ENCODE data around the gene TSHZ2.
"Not testable (repeated sequence)": the region's sequence is repeated elsewhere in the genome, so short reads cannot be mapped to it uniquely, and the experiment has no call there.

TSHZ2 gene

DNA sequence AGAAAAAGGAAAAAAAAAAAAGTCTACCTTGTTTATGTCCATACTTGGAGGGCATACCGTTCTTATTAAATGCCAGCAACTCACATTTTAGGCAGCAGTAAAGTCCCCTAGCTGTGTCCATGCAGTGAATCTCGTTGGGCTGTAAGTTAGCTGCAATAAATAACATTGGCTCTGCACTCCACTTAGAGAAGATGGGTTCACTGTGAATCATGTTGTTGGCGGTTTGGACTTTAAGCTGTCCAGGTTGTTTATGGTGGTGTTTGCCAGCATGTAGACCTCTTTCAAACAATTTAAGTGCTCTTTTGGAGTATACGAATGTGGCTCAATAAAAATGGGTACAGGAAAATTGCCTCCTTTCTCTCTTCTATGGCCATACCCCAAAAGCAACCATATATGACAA is 494.1 kb downstream of the TSHZ2 start:
- no peak for DNase-seq (ENCODE audit: extremely low spot score)
- TF ChIP-seq PKNOX1 (IDR thresholded peaks at IDR 0.05) (no peak), BHLHE40 (IDR thresholded peaks at IDR 0.05; ENCODE audit: borderline replicate concordance) (no peak), CTBP1 (IDR thresholded peaks at IDR 0.05; ENCODE audit: borderline replicate concordance) (no peak), L3MBTL2 (conservative IDR thresholded peaks at IDR 0.05) (no peak), LEF1 (IDR thresholded peaks at IDR 0.05; ENCODE audit: borderline replicate concordance) (no peak), FOXM1 (IDR thresholded peaks at IDR 0.05; ENCODE audit: borderline replicate concordance) (no peak), NFRKB (IDR thresholded peaks at IDR 0.05) (no peak), FOXK2 (IDR thresholded peaks at IDR 0.05) (no peak), ZNF384 (IDR thresholded peaks at IDR 0.05) (no peak), SUZ12 (IDR thresholded peaks at IDR 0.05) (no peak), HDGF (IDR thresholded peaks at IDR 0.05; ENCODE audit: borderline replicate concordance) (no peak), ARNT (IDR thresholded peaks at IDR 0.05) (no peak), ELF4 (IDR thresholded peaks at IDR 0.05) (no peak), TARDBP (IDR thresholded peaks at IDR 0.05) (no peak), FOXA1 (IDR thresholded peaks at IDR 0.05) (no peak), SP1 (IDR thresholded peaks at IDR 0.05) (no peak)
- POLR2A ChIA-PET = no interaction called here
- CTCF ChIA-PET = no interaction called here

DNA sequence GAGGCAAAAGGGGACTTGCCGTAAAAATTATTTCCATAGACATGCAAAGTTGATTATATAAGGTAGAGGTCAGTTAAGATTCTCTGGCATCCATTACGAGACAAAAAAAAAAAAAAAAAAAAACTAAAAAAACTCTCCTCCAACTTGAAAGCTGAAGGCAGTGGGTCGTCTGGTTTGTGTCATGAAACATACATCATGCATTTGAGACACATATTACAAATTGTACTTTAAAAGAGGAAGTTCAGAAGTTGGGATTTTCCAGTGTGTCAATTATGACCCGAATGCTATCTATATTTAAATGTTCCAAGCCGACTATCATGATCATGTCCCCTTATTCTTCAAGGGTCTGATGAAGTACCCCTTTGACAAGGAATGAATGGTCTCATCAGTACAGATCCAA is 496.4 kb downstream of the TSHZ2 start:
- TF ChIP-seq ARNT (IDR thresholded peaks at IDR 0.05) = no peak
- TF ChIP-seq ZNF384 (IDR thresholded peaks at IDR 0.05) = no peak
- TF ChIP-seq BHLHE40 (IDR thresholded peaks at IDR 0.05; ENCODE audit: borderline replicate concordance) = no peak
- no peak for TF ChIP-seq NFRKB (IDR thresholded peaks at IDR 0.05)
- no peak for TF ChIP-seq FOXA1 (IDR thresholded peaks at IDR 0.05)
- TF ChIP-seq FOXK2 (IDR thresholded peaks at IDR 0.05) = no peak
- TF ChIP-seq TARDBP (IDR thresholded peaks at IDR 0.05) = no peak
- TF ChIP-seq HDGF (IDR thresholded peaks at IDR 0.05; ENCODE audit: borderline replicate concordance) = no peak
- no peak for TF ChIP-seq L3MBTL2 (conservative IDR thresholded peaks at IDR 0.05)
- no peak for TF ChIP-seq LEF1 (IDR thresholded peaks at IDR 0.05; ENCODE audit: borderline replicate concordance)
- TF ChIP-seq CTBP1 (IDR thresholded peaks at IDR 0.05; ENCODE audit: borderline replicate concordance) = no peak
- TF ChIP-seq PKNOX1 (IDR thresholded peaks at IDR 0.05) = no peak
- TF ChIP-seq FOXM1 (IDR thresholded peaks at IDR 0.05; ENCODE audit: borderline replicate concordance) = no peak
- no peak for DNase-seq (ENCODE audit: extremely low spot score)
- ChIA-PET POLR2A (no interaction called here), CTCF (no interaction called here)

DNA sequence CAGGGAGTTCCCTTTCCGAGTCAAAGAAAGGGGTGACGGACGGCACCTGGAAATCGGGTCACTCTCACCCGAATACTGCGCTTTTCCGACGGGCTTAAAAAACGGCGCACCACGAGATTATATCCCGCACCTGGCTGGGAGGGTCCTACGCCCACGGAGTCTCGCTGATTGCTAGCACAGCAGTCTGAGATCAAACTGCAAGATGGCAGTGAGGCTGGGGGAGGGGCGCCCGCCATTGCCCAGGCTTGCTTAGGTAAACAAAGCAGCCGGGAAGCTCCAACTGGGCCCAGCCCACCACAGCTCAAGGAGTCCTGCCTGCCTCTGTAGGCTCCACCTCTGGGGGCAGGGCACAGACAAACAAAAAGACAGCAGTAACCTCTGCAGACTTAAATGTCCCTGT is 500.7 kb downstream of the TSHZ2 start:
- CTCF ChIA-PET; DNase-seq (ENCODE audit: extremely low spot score); POLR2A ChIA-PET: not testable (repeated sequence)

DNA sequence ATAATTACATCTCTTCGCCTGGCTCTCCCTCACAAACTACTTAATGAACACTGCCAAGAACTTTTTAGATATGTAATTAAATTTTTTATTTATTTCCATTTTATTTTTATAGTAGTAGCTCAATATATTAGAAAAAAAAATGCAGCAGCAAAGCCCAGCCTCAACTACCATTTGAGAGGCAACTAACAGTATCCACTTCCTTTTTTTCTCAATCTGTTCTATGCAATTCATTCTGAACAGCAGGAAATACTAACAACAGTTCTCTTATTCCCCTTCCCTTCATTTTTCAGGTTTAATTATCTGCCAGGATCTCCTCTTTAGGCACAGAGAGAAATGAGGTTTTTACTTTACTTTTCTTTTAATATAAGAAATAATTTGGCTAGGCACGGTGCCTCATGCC is 508.8 kb downstream of the TSHZ2 start:
- no peak for DNase-seq (ENCODE audit: extremely low spot score)
- CTCF ChIA-PET = no interaction called here
- POLR2A ChIA-PET = no interaction called here
- TF ChIP-seq PKNOX1 (IDR thresholded peaks at IDR 0.05) (no peak), ELF4 (IDR thresholded peaks at IDR 0.05) (no peak), FOXK2 (IDR thresholded peaks at IDR 0.05) (no peak), SP1 (IDR thresholded peaks at IDR 0.05) (no peak), ZNF384 (IDR thresholded peaks at IDR 0.05) (no peak), FOXM1 (IDR thresholded peaks at IDR 0.05; ENCODE audit: borderline replicate concordance) (no peak), FOXA1 (IDR thresholded peaks at IDR 0.05) (no peak)

GRCh38 chr20:53487461-53488200 is 515.5 kb downstream of the TSHZ2 start:
- DNase-seq (ENCODE audit: extremely low spot score) = no peak
- ChIA-PET POLR2A (no interaction called here), CTCF (no interaction called here)
- no peak for TF ChIP-seq ARNT (IDR thresholded peaks at IDR 0.05)
- no peak for TF ChIP-seq NFRKB (IDR thresholded peaks at IDR 0.05)
- TF ChIP-seq CTBP1 (IDR thresholded peaks at IDR 0.05; ENCODE audit: borderline replicate concordance) = no peak
- no peak for TF ChIP-seq FOXA1 (IDR thresholded peaks at IDR 0.05)
- no peak for TF ChIP-seq TARDBP (IDR thresholded peaks at IDR 0.05)
- no peak for TF ChIP-seq BHLHE40 (IDR thresholded peaks at IDR 0.05; ENCODE audit: borderline replicate concordance)
- no peak for TF ChIP-seq LEF1 (IDR thresholded peaks at IDR 0.05; ENCODE audit: borderline replicate concordance)
- no peak for TF ChIP-seq HDGF (IDR thresholded peaks at IDR 0.05; ENCODE audit: borderline replicate concordance)
- no peak for TF ChIP-seq SP1 (IDR thresholded peaks at IDR 0.05)
- no peak for TF ChIP-seq ZNF384 (IDR thresholded peaks at IDR 0.05)
- no peak for TF ChIP-seq FOXK2 (IDR thresholded peaks at IDR 0.05)
- no peak for TF ChIP-seq L3MBTL2 (conservative IDR thresholded peaks at IDR 0.05)
- no peak for TF ChIP-seq FOXM1 (IDR thresholded peaks at IDR 0.05; ENCODE audit: borderline replicate concordance)
- no peak for TF ChIP-seq PKNOX1 (IDR thresholded peaks at IDR 0.05)
- no peak for TF ChIP-seq ELF4 (IDR thresholded peaks at IDR 0.05)
- TF ChIP-seq SUZ12 (IDR thresholded peaks at IDR 0.05) = no peak

GRCh38 chr20:53488775-53489272 is 516.7 kb downstream of the TSHZ2 start:
- TF ChIP-seq ARNT (IDR thresholded peaks at IDR 0.05) = no peak
- TF ChIP-seq PKNOX1 (IDR thresholded peaks at IDR 0.05) = peak; percentile 49; the same call in 1 of the 2 replicates
- TF ChIP-seq FOXM1 (IDR thresholded peaks at IDR 0.05; ENCODE audit: borderline replicate concordance) = no peak
- ChIA-PET POLR2A (no interaction called here), CTCF (no interaction called here)
- DNase-seq (ENCODE audit: extremely low spot score) = no peak

All from HEK293T (cell line).